Neutrophil (primary cell): ENCODE data around the gene INPP4B.

Experiments
- H3K27ac ChIP-seq: fragments of 200-600 bp; sonication (generic); 2 replicates; pipeline ENCODE4 v1.5.1; 2016; ENCODE audit warnings: mild to moderate bottlenecking, moderate library complexity
- H3K27me3 ChIP-seq: fragments of 200-600 bp; sonication (generic); 2 replicates; pipeline ENCODE4 v1.6.0; 2016; ENCODE audit warnings: mild to moderate bottlenecking
- H3K36me3 ChIP-seq: fragments of 200-600 bp; sonication (generic); 2 replicates; pipeline ENCODE4 v1.5.1; 2017
- H3K4me1 ChIP-seq, 2 experiments: fragments of 200-600 bp in 1 of 2; sonication (generic) in 1 of 2; 1 replicate in 1 of 2; 2 replicates in 1 of 2; pipeline versions ENCODE4 v1.5.1 to v1.6.1; 2013 to 2016; ENCODE audit warnings: low read depth in 1 of 2, low read length in 1 of 2, mild to moderate bottlenecking in 1 of 2, moderate library complexity in 1 of 2; ENCODE audit not compliant: control insufficient read depth in 1 of 2, insufficient read depth in 1 of 2
- H3K4me3 ChIP-seq, 2 experiments: fragments of 200-600 bp in 1 of 2; sonication (generic) in 1 of 2; 1 replicate in 1 of 2; 2 replicates in 1 of 2; pipeline ENCODE4 v1.5.1; 2013 to 2016; ENCODE audit warnings: low read depth in 1 of 2, low read length in 1 of 2, mild to moderate bottlenecking in 1 of 2, moderate library complexity in 1 of 2
- H3K9me3 ChIP-seq: fragments of 200-600 bp; sonication (generic); 2 replicates; pipeline ENCODE4 v1.5.1; 2016
- TF ChIP-seq, protein P1 (sequence below): fragments of 200-600 bp; sonication (generic); IDR thresholded peaks from 2 replicates; pipeline ENCODE4 v1.5.1; 2016; ENCODE audit warnings: antibody characterized with exemption

The INPP4B gene

DNA sequence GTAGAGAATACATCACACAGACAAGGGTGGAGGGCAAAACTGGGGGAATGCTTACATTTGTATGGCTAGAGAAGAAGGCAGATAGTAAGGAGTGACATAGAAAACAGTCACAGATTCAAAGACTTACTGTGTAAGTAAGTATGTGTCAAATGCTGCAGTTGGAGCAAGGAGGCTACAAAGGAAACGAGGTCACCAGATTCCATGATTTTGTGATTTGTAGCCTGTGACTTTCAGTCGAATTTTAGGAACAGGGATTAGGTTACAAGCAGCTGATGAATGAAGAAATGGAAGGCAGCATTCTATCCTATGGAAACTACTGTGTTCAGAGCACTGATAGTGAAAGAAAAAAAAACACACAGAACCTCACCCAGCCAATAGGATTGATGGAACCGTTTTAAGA lies 801.8 kb downstream of the INPP4B start:
- H3K36me3 ChIP-seq = no peaks in the 10 kb centered on the region
- TF ChIP-seq, protein P1, sequence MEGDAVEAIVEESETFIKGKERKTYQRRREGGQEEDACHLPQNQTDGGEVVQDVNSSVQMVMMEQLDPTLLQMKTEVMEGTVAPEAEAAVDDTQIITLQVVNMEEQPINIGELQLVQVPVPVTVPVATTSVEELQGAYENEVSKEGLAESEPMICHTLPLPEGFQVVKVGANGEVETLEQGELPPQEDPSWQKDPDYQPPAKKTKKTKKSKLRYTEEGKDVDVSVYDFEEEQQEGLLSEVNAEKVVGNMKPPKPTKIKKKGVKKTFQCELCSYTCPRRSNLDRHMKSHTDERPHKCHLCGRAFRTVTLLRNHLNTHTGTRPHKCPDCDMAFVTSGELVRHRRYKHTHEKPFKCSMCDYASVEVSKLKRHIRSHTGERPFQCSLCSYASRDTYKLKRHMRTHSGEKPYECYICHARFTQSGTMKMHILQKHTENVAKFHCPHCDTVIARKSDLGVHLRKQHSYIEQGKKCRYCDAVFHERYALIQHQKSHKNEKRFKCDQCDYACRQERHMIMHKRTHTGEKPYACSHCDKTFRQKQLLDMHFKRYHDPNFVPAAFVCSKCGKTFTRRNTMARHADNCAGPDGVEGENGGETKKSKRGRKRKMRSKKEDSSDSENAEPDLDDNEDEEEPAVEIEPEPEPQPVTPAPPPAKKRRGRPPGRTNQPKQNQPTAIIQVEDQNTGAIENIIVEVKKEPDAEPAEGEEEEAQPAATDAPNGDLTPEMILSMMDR = no peak
- H3K4me3 ChIP-seq = no peak overlapping the region
- no peaks in the 10 kb centered on the region for H3K4me1 ChIP-seq
- H3K27me3 ChIP-seq = no peaks in the 10 kb centered on the region
- no peaks in the 10 kb centered on the region for H3K9me3 ChIP-seq
- no peak overlapping the region for H3K27ac ChIP-seq

DNA sequence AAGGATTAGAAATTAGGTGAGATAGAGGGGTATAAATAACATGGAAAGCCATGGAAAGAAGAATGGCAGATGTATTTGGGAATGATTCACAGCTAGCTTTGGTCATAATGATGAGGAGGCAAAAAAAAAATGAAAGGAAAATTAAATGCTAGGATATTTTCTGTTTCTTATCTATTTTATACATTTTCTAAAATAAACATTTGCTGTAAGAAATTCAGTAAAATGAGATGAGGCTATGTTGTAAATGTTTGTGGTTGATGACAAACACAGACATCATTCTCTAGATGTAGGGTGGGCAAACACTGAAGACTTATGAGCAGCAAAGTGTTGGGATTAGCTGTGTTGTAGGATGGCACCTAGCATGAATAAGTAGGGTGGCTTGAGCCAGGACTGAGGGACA lies 802.6 kb downstream of the INPP4B start:
- no peaks in the 10 kb centered on the region for H3K27me3 ChIP-seq
- no peaks in the 10 kb centered on the region for H3K36me3 ChIP-seq
- H3K4me1 ChIP-seq = no peaks in the 10 kb centered on the region
- H3K4me3 ChIP-seq = no peak overlapping the region
- H3K27ac ChIP-seq = no peak overlapping the region
- TF ChIP-seq, protein P1 = no peak
- H3K9me3 ChIP-seq = no peaks in the 10 kb centered on the region

DNA sequence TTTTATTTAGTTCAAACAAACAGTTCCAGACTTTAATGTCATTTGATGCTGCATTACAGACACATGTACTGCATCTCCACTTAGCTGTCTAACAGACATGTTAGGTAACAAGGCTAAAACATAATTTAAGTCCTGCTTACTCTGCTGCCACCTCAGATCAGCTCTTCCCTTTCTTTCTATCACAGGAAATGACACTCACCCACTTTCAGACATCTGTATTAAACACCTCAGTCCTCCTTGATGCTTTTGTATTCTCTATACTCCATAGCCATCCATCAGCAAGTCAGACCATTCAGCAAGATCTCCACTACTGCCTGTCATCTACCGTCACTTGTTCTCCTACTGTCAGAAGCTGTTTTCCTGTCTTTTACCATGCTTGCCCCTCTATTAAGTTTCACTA lies 804.3 kb downstream of the INPP4B start:
- H3K4me3 ChIP-seq = no peak overlapping the region
- no peaks in the 10 kb centered on the region for H3K4me1 ChIP-seq
- no peaks in the 10 kb centered on the region for H3K9me3 ChIP-seq
- no peaks in the 10 kb centered on the region for H3K27me3 ChIP-seq
- TF ChIP-seq, protein P1 = no peak
- no peaks in the 10 kb centered on the region for H3K36me3 ChIP-seq
- H3K27ac ChIP-seq = no peak overlapping the region

DNA sequence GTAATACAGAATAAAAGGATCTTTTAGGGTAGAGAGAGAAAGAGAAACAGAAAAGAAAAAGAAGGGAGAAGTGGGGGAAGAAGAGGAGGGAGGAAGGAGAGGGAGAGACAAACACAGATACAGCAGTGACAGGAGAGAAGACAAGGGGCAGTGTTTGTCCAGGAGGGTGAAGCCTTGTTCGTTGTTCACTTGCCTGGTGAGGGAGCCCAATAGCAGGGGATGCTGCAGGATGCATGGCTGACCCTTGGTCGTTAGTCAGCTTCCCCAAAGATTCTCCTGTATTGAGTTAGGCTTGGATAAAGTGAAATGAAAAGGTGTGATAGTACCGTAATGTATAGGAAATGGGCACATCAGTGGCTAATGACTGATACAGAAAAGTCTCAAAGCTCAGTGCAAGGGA lies 806.1 kb downstream of the INPP4B start:
- Histone ChIP-seq H3K27ac (no peak overlapping the region), H3K27me3 (no peaks in the 10 kb centered on the region), H3K9me3 (no peaks in the 10 kb centered on the region), H3K4me3 (no peak overlapping the region), H3K36me3 (no peaks in the 10 kb centered on the region), H3K4me1 (no peaks in the 10 kb centered on the region)
- TF ChIP-seq, protein P1 = no peak

DNA sequence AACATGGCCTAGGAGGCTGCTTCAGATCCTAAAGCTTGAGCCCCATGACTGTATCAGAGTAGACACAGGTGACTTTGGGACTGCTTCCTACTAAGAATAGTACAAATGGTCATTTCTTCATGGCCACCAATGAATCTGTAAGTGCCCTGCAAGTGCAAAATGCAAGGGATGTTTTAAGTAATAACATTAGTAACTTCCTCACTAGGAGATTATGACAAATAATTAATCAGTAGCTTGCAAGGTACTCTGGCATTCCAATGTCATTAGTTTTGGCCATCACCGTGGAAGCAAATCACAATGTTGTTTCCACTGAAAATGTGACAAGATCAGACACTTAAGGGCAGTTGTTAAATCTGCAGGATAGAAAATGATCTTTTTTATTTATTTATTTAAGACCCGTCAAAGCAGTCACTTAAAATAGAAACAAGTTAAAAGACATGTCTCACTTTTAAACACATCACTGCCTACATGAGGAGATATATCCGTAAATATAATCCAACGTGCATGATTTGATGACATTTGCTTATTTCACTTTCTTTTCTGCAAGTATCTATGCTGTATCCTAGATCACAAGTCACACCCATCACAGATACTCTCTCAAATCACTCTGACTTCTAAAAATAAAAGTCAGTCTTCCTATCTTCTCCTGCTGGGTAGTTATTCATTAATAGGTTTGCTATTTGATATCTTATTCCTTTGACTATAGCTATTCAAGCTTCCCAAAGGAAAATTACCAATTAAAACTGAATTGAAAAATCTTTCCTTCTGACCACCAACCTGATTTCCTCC lies 809.1 kb downstream of the INPP4B start:
- Histone ChIP-seq H3K9me3 (no peaks in the 10 kb centered on the region), H3K27me3 (no peaks in the 10 kb centered on the region)
- TF ChIP-seq, protein P1 = no peak

More for the DNA sequence above, 809.1 kb downstream of the INPP4B start:
- Histone ChIP-seq H3K4me1 (no peaks in the 10 kb centered on the region), H3K4me3 (no peak overlapping the region), H3K36me3 (no peaks in the 10 kb centered on the region), H3K27ac (no peak overlapping the region)
